Mesendoderm (in vitro differentiated cells): ENCODE data around the gene COL6A3.

ENCODE experiments used
- DNase-seq: peaks from one replicate; pipeline ENCODE4 v3.0.0; 2013
- H2AK5ac ChIP-seq: 2 replicates; pipeline ENCODE4 v1.6.1; 2013; ENCODE audit warnings: low read length, inconsistent platforms
- H2BK120ac ChIP-seq: 2 replicates; pipeline ENCODE4 v1.6.1; 2013; ENCODE audit warnings: low read depth, mild to moderate bottlenecking, low read length, moderate library complexity, mixed read lengths
- H2BK15ac ChIP-seq: replicated peaks from 2 replicates; pipeline ENCODE4 v1.6.1; 2013; ENCODE audit warnings: low read depth, mild to moderate bottlenecking, moderate library complexity
- H2BK5ac ChIP-seq: 2 replicates; pipeline ENCODE4 v1.6.1; 2013; ENCODE audit warnings: low read length, inconsistent platforms
- H3K18ac ChIP-seq: 2 replicates; pipeline ENCODE4 v1.6.1; 2013; ENCODE audit warnings: mild to moderate bottlenecking, low read length, mixed read lengths
- H3K23ac ChIP-seq: one replicate; pipeline ENCODE4 v1.6.1; 2013; ENCODE audit warnings: low read length
- H3K27ac ChIP-seq: 2 replicates; pipeline ENCODE4 v1.5.1; 2013; ENCODE audit warnings: low read depth, mild to moderate bottlenecking, inconsistent platforms, low read length, moderate library complexity
- H3K27me3 ChIP-seq: 2 replicates; pipeline ENCODE4 v1.6.1; 2013; ENCODE audit warnings: low read length, control low read depth, mild to moderate bottlenecking, inconsistent platforms; ENCODE audit not compliant: insufficient read depth, poor library complexity
- H3K36me3 ChIP-seq: 2 replicates; pipeline ENCODE4 v1.6.1; 2013; ENCODE audit warnings: low read length, inconsistent platforms; ENCODE audit not compliant: control insufficient read depth, insufficient read depth
- H3K4ac ChIP-seq: one replicate; pipeline ENCODE4 v1.6.1; 2013; ENCODE audit warnings: low read depth, mild to moderate bottlenecking, low read length, moderate library complexity
- H3K4me1 ChIP-seq: 2 replicates; pipeline ENCODE4 v1.6.1; 2013; ENCODE audit warnings: low read depth, low read length, inconsistent platforms; ENCODE audit not compliant: control insufficient read depth
- H3K4me2 ChIP-seq: 2 replicates; pipeline ENCODE4 v1.6.1; 2013; ENCODE audit warnings: low read length
- H3K4me3 ChIP-seq: 2 replicates; pipeline ENCODE4 v1.5.1; 2013; ENCODE audit warnings: mild to moderate bottlenecking, low read length
- H3K56ac ChIP-seq: one replicate; pipeline ENCODE4 v1.6.1; 2013; ENCODE audit warnings: low read length
- H3K79me1 ChIP-seq: 2 replicates; pipeline ENCODE4 v1.6.1; 2013; ENCODE audit warnings: low read length, inconsistent platforms
- H3K79me2 ChIP-seq: 2 replicates; pipeline ENCODE4 v1.6.1; 2013; ENCODE audit warnings: mild to moderate bottlenecking, low read length; ENCODE audit not compliant: control insufficient read depth, insufficient read depth
- H3K9ac ChIP-seq: 2 replicates; pipeline ENCODE4 v1.6.1; 2013; ENCODE audit warnings: low read length, inconsistent platforms
- H4K5ac ChIP-seq: one replicate; pipeline ENCODE4 v1.6.1; 2013; ENCODE audit warnings: low read length
- H4K8ac ChIP-seq: one replicate; pipeline ENCODE4 v1.6.1; 2013; ENCODE audit warnings: low read depth, mild to moderate bottlenecking, control low read depth, low read length, moderate library complexity
- WGBS: extraction: QIAGEN DNeasy Blood & Tissue Kit; methylation state at CpG from one replicate; pipeline ENCODE4 v1.1.7; 2013; ENCODE audit warnings: low lambda C conversion rate, missing lambda C conversion rate; ENCODE audit not compliant: insufficient coverage; ENCODE audit errors: extremely low coverage; 5-methylcytosine and 5-hydroxymethylcytosine counted together

COL6A3 gene

DNA sequence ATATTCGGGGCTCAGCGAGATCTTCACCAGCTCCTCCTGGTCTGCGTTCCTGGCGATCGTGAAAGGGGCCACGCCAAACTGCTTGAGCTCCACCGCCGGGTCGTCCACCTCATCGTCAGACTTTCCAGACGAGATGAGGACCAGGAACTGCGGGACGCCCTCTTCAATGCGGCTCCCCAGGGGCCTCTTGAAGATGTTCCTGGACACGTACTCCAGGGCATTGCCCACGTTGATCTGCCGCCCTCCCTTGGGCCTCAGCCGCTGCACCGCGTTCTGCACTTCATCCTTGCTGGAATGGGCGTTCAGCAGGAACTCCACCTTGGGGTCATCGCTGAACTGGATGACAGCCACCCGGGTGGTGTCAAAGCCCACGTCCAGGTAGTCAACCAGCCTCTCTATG lies 42.1 kb downstream of the COL6A3 start:
- no CpG with 5 or more reads among the region's 24 CpGs for WGBS

DNA sequence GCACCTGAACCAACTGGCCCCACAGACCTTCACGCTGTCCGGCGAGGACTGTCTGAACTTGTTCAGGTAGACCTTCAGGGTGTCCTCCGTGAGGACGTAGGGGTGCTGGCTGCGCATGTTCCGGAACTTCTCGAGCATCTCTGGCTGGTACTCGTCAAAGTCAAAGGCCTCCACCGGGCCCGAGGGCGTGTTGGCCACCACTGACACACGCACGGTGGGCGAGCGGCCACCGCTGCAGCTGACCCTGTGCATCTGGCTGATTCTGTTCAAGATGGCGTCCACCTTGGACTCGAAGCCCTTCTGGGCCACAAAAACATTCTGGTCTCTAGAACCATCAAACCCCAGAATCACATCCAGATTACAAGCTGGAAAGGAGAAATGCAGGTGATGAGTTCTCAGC lies 48.3 kb downstream of the COL6A3 start:
- no peak overlapping the region for H3K4me2 ChIP-seq
- WGBS, result no CpG with 5 or more reads among the region's 19 CpGs
- no peaks in the 10 kb centered on the region for H3K27me3 ChIP-seq
- no peak overlapping the region for H3K23ac ChIP-seq
- no peak overlapping the region for H4K5ac ChIP-seq
- H3K4ac ChIP-seq, result no peak overlapping the region
- no peak overlapping the region for H3K56ac ChIP-seq
- no peak overlapping the region for H2BK120ac ChIP-seq
- DNase-seq, result no peak
- no peaks in the 10 kb centered on the region for H3K79me2 ChIP-seq
- no peaks in the 10 kb centered on the region for H3K4me1 ChIP-seq
- no peak overlapping the region for H3K9ac ChIP-seq
- no peak overlapping the region for H3K18ac ChIP-seq
- H4K8ac ChIP-seq, result no peak overlapping the region
- no peaks in the 10 kb centered on the region for H3K36me3 ChIP-seq
- no peak overlapping the region for H2AK5ac ChIP-seq
- no peak overlapping the region for H3K27ac ChIP-seq
- H2BK5ac ChIP-seq, result no peak overlapping the region
- no peak overlapping the region for H3K4me3 ChIP-seq
- H3K79me1 ChIP-seq, result no peaks in the 10 kb centered on the region
- no peak overlapping the region for H2BK15ac ChIP-seq

More for the DNA sequence above, 42.1 kb downstream of the COL6A3 start:
- Histone ChIP-seq H3K4me1 (no peaks in the 10 kb centered on the region), H4K5ac (no peak overlapping the region), H2AK5ac (no peak overlapping the region), H3K56ac (no peak overlapping the region), H3K4me2 (no peak overlapping the region), H3K79me1 (no peaks in the 10 kb centered on the region), H4K8ac (no peak overlapping the region), H3K23ac (no peak overlapping the region), H3K9ac (no peak overlapping the region), H3K27me3 (no peaks in the 10 kb centered on the region), H2BK5ac (no peak overlapping the region), H3K4me3 (no peak overlapping the region), H3K27ac (no peak overlapping the region), H3K18ac (no peak overlapping the region), H3K4ac (no peak overlapping the region), H3K79me2 (no peaks in the 10 kb centered on the region), H3K36me3 (no peaks in the 10 kb centered on the region), H2BK120ac (no peak overlapping the region), H2BK15ac (no peak overlapping the region)
- DNase-seq, result no peak

DNA sequence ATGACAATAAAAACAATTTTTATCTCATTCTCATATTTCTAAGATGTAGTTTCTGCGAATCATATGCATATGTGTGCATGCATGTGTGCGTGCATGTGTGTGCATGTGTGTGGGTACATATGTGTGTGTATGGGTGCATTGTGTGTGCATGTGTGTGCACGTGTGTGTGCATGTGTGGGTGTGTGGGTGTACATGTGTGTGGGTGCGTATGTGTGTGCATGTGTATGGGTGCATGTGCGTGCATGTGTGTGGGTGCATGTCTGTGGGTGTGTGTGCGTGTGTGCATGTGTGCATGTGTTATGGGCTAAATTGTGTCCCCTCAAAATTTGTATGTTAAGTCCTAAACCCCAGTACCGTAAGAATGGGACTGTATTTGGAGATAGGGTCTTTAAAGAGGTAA lies 49.3 kb downstream of the COL6A3 start:
- Histone ChIP-seq H3K27ac (no peak overlapping the region), H2AK5ac (no peak overlapping the region), H3K79me2 (no peaks in the 10 kb centered on the region), H4K5ac (no peak overlapping the region), H3K4me3 (no peak overlapping the region), H3K4me1 (no peaks in the 10 kb centered on the region), H4K8ac (no peak overlapping the region), H3K4me2 (no peak overlapping the region), H3K4ac (no peak overlapping the region), H3K9ac (no peak overlapping the region), H3K23ac (no peak overlapping the region), H3K36me3 (no peaks in the 10 kb centered on the region), H2BK120ac (no peak overlapping the region), H3K79me1 (no peaks in the 10 kb centered on the region), H3K56ac (no peak overlapping the region), H2BK15ac (no peak overlapping the region), H3K18ac (no peak overlapping the region), H2BK5ac (no peak overlapping the region), H3K27me3 (no peaks in the 10 kb centered on the region)
- DNase-seq, result no peak
- no CpG with 5 or more reads among the region's 7 CpGs for WGBS

DNA sequence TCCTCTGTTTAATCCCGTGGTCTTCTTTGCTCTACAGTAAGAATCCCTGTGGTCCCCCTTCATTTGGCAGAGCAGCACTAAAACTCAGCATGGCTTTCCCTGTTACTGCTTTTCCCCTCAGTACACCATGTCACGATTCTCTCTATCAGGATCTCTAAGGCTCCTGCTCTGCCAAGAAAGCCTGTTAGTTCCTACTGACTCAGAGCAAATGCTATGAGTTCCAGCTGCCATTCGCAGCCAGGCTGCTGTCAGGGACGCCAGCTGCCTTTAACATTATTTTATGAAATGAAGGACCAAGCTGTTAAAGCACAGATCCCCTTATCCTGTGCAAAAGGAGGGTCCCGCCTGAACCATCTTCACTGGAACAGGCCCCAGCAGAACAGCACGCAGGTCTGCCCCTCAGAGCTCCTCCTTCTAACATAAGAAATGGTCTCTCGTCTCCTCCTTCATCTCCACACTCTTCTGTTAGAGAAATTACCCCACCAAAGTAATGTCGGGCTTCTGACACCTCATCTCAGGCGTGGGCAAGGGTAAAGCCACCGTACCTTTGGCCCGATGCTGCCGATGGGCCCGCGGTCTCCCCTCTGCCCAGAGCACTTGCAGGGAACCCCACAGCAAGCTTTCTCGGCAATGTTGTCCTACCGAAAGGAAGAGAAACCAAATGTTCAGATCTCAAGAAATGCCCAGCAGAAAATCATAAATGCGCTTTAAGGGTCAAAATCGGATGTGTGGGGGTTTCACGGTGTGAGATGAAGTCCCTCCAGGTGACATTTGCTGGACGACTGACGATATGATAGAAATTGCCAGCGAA lies 52.6 kb downstream of the COL6A3 start:
- H3K18ac ChIP-seq, result no peak overlapping the region
- no peaks in the 10 kb centered on the region for H3K79me1 ChIP-seq
- H2BK5ac ChIP-seq, result no peak overlapping the region
- no peak overlapping the region for H3K4me3 ChIP-seq
- H3K27ac ChIP-seq, result no peak overlapping the region
- no peaks in the 10 kb centered on the region for H3K27me3 ChIP-seq
- no peak overlapping the region for H2BK15ac ChIP-seq
- no peaks in the 10 kb centered on the region for H3K4me1 ChIP-seq
- no peak overlapping the region for H2BK120ac ChIP-seq
- no peaks in the 10 kb centered on the region for H3K36me3 ChIP-seq
- H3K79me2 ChIP-seq, result no peaks in the 10 kb centered on the region
- no CpG with 5 or more reads among the region's 22 CpGs for WGBS
- no peak overlapping the region for H3K9ac ChIP-seq
- H3K4ac ChIP-seq, result no peak overlapping the region
- no peak overlapping the region for H3K4me2 ChIP-seq
- H2AK5ac ChIP-seq, result no peak overlapping the region
- H3K56ac ChIP-seq, result no peak overlapping the region
- H4K8ac ChIP-seq, result no peak overlapping the region
- no peak for DNase-seq
- no peak overlapping the region for H3K23ac ChIP-seq
- H4K5ac ChIP-seq, result no peak overlapping the region

DNA sequence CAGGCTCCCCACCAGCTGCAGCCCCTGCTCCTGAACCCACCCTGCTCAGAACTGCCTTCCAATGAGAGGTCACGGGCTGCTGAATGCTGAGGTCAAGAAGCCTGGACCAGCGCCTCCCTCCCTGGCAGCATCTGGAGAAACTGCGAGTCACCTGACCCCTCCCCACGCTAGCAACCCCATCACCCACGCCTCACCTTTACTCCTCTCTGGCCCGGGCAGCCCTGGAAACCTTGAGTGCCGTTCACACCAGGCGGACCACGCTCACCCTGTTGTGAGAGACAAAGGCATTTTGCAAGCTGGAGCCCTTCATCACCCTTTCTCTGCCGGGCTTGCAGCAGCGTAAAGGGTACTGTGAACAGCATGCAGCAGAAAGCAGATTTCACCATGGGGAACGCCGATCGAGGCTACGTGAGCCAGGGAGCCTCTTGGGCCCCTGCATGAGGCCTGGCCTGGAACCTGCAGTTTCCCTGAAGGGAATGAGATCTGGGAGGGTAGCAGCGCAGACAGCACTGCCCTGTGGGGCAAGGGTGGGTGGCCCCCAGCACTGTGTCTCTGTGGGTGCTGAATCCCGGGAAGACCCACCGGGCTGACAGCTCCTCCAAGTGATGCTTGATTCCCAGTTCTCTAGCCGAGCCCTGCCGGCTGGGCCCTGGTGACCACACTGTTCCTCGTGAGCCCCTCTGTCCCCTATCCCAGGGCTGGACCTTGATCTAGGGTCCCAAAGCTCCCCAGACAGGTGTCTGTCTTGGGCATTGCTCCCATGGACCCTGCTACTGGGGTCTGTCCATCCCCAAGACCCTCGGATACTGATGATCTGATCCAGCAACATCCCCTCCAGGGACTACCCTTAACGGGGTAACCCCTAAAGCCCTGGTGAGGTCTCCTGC lies 53.8 kb downstream of the COL6A3 start:
- H3K18ac ChIP-seq, result no peak overlapping the region
- no peak overlapping the region for H2AK5ac ChIP-seq
- no peak overlapping the region for H3K27ac ChIP-seq
- no peak overlapping the region for H4K5ac ChIP-seq
- no peak overlapping the region for H4K8ac ChIP-seq
- H3K23ac ChIP-seq, result no peak overlapping the region
- no CpG with 5 or more reads among the region's 23 CpGs for WGBS
- H3K79me1 ChIP-seq, result no peaks in the 10 kb centered on the region
- no peaks in the 10 kb centered on the region for H3K4me1 ChIP-seq
- no peak overlapping the region for H3K4ac ChIP-seq
- H2BK5ac ChIP-seq, result no peak overlapping the region
- H3K4me2 ChIP-seq, result no peak overlapping the region
- H3K4me3 ChIP-seq, result no peak overlapping the region
- H2BK120ac ChIP-seq, result no peak overlapping the region
- no peak overlapping the region for H3K56ac ChIP-seq
- no peak overlapping the region for H2BK15ac ChIP-seq
- no peaks in the 10 kb centered on the region for H3K27me3 ChIP-seq
- H3K79me2 ChIP-seq, result no peaks in the 10 kb centered on the region
- H3K36me3 ChIP-seq, result no peaks in the 10 kb centered on the region
- H3K9ac ChIP-seq, result no peak overlapping the region
- no peak for DNase-seq
